Thoracic aorta (tissue), 2 donors: ENCODE measurements around the gene LAD1. TPM values are rescaled to one million over a fixed set of nuclear protein-coding genes. Genes with fewer than 3 reads are reported as not detected.

Experiments
- ATAC-seq: fragments of 150-250 bp; one replicate; pipeline ENCODE4 v1.8.0; 2017; ENCODE audit warnings: low read depth; ENCODE audit not compliant: insufficient number of reproducible peaks, low FRiP score
- DNase-seq: peaks from one replicate; pipeline ENCODE4 v3.0.0-alpha.2; 2020; ENCODE audit warnings: low spot score
- H3K27ac ChIP-seq, 2 donors: fragments of 200-600 bp; sonication (generic); 1 replicate in 1 of 2; 2 replicates in 1 of 2; pipeline ENCODE4 v1.5.1; 2016; ENCODE audit warnings: mild to moderate bottlenecking in 2 of 2, moderate library complexity in 2 of 2
- H3K27me3 ChIP-seq: fragments of 200-600 bp; sonication (generic); replicated peaks from 2 replicates; pipeline ENCODE4 v1.6.0; 2016; ENCODE audit warnings: mild to moderate bottlenecking; ENCODE audit not compliant: insufficient read depth
- H3K36me3 ChIP-seq: fragments of 200-600 bp; sonication (generic); one replicate; pipeline ENCODE4 v1.5.1; 2016
- H3K4me1 ChIP-seq, 2 donors: fragments of 200-600 bp; sonication (generic); 1 replicate in 1 of 2; 2 replicates in 1 of 2; pipeline versions ENCODE4 v1.5.1 to v1.6.0; 2016; ENCODE audit warnings: low read depth in 2 of 2, mild to moderate bottlenecking in 1 of 2; ENCODE audit not compliant: control insufficient read depth in 1 of 2
- H3K4me3 ChIP-seq: fragments of 200-600 bp; sonication (generic); 2 replicates; pipeline ENCODE4 v1.5.1; 2016; ENCODE audit warnings: mild to moderate bottlenecking
- H3K9me3 ChIP-seq: fragments of 200-600 bp; sonication (generic); 2 replicates; pipeline ENCODE4 v1.5.1; 2016
- total RNA-seq, 2 donors: library from RNA; depleted of rRNA; stranded (reverse); fragments of >200 nt; gene quantifications; one replicate each; pipeline versions ENCODE4 v1.1.0 to v1.2.3, GENCODE V29; 2016
- TF ChIP-seq, protein P1 (sequence below): fragments of 200-600 bp; sonication (generic); IDR thresholded peaks from one replicate; pipeline ENCODE4 v1.5.1; 2019; ENCODE audit warnings: antibody characterized with exemption

The LAD1 gene
- total RNA-seq, 2 donors from 2014 or later = 0.41 to 11.1 TPM

DNA sequence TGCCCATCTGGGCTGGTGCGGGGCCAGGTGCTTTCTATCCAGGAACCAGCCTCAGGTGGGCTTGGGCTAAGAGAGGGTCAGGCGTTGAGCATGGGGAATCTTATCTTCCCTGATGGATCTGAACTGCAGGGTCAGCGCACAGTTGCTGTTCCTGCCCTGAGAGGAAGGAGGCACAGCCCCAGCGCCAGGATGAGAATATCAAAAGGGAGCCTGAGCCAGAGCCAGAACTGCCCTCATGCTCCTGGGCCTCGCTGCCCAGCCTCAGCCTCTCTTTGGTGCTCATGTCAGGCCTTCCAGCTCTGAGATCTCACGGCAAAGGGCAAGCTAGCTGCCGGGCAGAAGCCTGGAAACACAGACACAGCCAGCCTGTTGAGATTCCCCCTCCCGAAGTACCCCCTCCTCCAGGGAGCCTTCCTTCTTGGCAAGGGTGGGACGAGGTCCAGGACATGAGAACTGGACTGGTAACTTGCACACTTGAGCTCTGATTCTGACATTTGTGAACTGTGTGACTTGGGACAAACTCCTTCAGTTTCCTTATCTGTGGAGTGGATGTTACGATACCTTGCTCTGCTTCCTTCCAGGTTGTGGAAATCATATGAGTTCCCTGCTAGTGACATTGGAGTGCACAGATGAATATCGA is 1.2 kb upstream of the LAD1 start:
- no peak overlapping the region for H3K4me3 ChIP-seq
- peaks cover 0 to 9% of the 10 kb centered on the region in 2 donors for H3K4me1 ChIP-seq
- TF ChIP-seq, protein P1, sequence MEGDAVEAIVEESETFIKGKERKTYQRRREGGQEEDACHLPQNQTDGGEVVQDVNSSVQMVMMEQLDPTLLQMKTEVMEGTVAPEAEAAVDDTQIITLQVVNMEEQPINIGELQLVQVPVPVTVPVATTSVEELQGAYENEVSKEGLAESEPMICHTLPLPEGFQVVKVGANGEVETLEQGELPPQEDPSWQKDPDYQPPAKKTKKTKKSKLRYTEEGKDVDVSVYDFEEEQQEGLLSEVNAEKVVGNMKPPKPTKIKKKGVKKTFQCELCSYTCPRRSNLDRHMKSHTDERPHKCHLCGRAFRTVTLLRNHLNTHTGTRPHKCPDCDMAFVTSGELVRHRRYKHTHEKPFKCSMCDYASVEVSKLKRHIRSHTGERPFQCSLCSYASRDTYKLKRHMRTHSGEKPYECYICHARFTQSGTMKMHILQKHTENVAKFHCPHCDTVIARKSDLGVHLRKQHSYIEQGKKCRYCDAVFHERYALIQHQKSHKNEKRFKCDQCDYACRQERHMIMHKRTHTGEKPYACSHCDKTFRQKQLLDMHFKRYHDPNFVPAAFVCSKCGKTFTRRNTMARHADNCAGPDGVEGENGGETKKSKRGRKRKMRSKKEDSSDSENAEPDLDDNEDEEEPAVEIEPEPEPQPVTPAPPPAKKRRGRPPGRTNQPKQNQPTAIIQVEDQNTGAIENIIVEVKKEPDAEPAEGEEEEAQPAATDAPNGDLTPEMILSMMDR = no peak
- no peaks in the 10 kb centered on the region for H3K9me3 ChIP-seq
- no peaks in the 10 kb centered on the region for H3K36me3 ChIP-seq
- ATAC-seq (no peak), DNase-seq (no peak)
- H3K27me3 ChIP-seq = peaks cover 13% of the 10 kb centered on the region
- H3K27ac ChIP-seq = no peak overlapping the region

- no peaks in the 10 kb centered on the region for H3K36me3 ChIP-seq
- H3K9me3 ChIP-seq = no peaks in the 10 kb centered on the region
- H3K4me3 ChIP-seq = peak overlapping the region; percentile 52
- TF ChIP-seq, protein P1 = no peak
- peaks cover 13% of the 10 kb centered on the region for H3K27me3 ChIP-seq
- DNase-seq (no peak), ATAC-seq (no peak)
- no peak overlapping the region for H3K27ac ChIP-seq
- H3K4me1 ChIP-seq = peaks cover 0 to 9% of the 10 kb centered on the region in 2 donors
Measured at GRCh38 chr1:201399352-201400126, 415 bp upstream of the LAD1 start.

GRCh38 chr1:201397675-201398074 is 1.4 kb downstream of the LAD1 start:
- H3K9me3 ChIP-seq = no peaks in the 10 kb centered on the region
- H3K4me1 ChIP-seq = peaks cover 0 to 9% of the 10 kb centered on the region in 2 donors
- H3K36me3 ChIP-seq = no peaks in the 10 kb centered on the region
- H3K27me3 ChIP-seq = peaks cover 13% of the 10 kb centered on the region
- ATAC-seq (no peak), DNase-seq (no peak)
- no peak overlapping the region for H3K27ac ChIP-seq
- H3K4me3 ChIP-seq = no peak overlapping the region
- TF ChIP-seq, protein P1 = no peak

GRCh38 chr1:201396861-201397464 is 2.2 kb downstream of the LAD1 start:
- DNase-seq (no peak), ATAC-seq (no peak)
- no peak overlapping the region for H3K4me3 ChIP-seq
- TF ChIP-seq, protein P1 = no peak
- no peaks in the 10 kb centered on the region for H3K9me3 ChIP-seq
- peaks cover 0 to 9% of the 10 kb centered on the region in 2 donors for H3K4me1 ChIP-seq
- H3K36me3 ChIP-seq = no peaks in the 10 kb centered on the region
- peaks cover 13% of the 10 kb centered on the region for H3K27me3 ChIP-seq
- no peak overlapping the region for H3K27ac ChIP-seq

DNA sequence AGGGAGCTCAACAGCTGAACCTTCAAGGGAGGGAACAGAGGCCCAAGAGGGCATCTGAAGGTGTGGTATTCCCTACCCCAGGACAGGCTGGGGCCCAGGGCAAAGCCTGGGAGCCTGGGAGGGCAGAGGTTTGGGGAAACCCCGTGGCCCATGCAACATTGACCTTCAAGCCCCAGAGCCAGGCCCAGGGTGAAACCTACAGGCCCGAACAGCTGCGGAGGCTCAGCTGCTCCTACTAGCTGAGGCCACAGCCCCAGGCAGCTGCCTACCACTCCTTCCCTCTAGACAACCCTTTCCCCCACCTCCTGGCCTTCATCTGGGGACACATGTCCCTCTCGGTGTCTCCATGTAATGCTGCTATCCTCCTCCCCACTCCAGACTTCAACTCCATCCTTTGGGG is 3.2 kb downstream of the LAD1 start:
- Histone ChIP-seq H3K36me3 (no peaks in the 10 kb centered on the region), H3K27ac (no peak overlapping the region), H3K27me3 (peaks cover 13% of the 10 kb centered on the region), H3K9me3 (no peaks in the 10 kb centered on the region), H3K4me1 (peaks cover 0 to 9% of the 10 kb centered on the region in 2 donors), H3K4me3 (no peak overlapping the region)
- TF ChIP-seq, protein P1 = no peak
- ATAC-seq = no peak
- no peak for DNase-seq
